ENCODE data around the gene CAPN15.

Gene CAPN15

DNA sequence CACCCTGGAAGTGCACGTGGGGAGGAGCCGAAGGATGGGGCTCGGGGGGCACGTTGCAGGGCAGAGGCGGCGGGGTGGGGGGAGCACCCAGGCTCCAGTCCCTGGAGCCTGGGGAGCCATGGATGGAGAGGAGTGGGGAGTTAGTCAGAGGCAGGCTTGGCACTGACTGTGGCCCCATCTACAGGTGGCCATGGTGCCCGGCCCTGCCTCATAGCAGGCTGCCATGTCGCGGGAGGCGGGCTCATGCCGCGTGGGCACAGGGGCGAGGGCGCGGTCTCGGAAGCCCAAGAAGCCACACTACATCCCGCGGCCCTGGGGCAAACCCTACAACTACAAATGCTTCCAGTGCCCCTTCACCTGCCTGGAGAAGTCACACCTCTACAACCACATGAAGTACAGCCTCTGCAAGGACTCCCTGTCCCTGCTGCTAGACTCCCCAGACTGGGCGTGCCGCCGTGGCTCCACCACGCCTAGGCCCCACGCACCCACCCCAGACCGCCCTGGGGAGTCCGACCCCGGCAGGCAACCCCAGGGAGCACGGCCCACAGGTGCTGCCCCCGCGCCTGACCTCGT is 35.6 kb downstream of the CAPN15 start:
- DNase-seq: no peak

DNA sequence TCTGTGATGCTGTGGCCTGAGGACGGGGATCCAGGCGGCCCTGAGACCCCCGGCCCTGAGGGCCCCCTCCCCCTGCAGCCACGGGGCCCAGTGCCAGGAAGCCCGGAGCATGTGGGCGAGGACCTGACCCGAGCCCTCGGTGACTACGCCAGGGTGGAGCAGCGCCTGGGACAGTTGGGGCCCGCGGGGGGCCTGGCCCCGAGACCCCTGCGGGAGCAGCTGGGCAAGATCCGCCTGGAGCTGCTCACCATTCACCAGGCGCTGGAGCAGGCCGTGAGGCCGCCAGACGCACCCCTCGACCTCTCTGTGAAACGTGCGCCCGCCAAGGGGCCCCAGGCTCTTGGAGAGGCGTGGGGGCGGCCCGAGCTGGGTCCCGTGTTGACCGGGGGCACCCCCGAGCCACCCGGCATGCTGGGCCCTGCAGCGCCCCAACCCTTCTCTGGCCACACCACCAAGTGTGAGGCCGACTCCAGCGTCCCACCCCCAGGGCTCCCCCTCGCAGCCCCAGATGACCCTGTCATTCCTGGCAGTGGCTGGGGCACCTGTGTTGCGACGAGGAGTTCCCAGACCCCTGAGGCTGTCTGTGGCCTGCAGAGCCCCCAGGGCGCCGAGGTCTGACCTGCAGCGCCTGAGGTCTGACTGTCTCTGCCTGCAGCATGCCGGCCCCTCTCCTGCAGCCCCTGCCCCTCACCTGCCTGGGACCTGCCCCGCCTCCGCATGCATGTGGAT is 37.3 kb downstream of the CAPN15 start:
- no peak for DNase-seq

DNA sequence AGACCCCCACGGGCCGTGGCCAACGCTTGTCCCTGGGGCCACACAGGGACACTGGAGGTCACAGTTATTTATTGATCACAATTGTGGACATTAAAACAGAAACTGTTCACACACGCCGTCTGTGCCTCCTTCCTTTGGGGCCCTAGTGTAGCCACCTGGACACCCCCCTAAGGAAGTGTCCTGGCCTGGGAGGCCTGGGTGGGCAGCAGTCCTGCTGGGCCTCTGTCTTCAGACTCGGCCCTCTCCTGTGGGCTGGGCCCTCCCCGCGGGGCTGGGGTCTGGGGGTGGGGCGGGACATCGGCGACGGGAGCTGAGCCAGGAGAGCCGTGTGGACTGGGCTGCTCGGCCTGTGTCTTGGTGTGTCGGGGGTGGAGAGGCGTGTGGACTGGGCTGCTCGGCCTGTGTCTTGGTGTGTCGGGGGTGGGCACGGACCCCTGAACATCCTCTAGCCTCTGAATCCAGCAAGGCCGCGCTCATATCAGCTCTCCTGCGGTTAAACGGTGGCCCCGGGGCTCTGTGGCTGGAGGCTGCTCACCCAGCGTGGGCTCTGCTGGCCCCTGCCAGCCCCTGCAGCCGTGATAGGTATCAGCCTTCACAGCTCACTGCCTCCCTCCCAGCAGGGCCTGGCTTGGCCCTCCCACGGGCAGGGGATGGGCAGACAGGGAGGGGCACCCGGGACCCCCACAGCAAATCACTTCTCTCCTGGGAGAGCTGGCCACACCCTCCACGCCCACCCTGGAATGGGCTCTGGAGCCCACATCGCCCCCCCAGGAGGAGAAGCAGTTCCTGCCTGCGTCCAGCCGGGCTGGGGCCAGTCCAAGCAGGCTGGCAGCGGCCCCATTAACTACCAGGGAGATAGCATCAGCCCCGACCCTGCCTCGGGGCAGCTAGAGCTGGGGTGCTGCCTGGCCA is 38.2 kb downstream of the CAPN15 start:
- DNase-seq: no peak

DNA sequence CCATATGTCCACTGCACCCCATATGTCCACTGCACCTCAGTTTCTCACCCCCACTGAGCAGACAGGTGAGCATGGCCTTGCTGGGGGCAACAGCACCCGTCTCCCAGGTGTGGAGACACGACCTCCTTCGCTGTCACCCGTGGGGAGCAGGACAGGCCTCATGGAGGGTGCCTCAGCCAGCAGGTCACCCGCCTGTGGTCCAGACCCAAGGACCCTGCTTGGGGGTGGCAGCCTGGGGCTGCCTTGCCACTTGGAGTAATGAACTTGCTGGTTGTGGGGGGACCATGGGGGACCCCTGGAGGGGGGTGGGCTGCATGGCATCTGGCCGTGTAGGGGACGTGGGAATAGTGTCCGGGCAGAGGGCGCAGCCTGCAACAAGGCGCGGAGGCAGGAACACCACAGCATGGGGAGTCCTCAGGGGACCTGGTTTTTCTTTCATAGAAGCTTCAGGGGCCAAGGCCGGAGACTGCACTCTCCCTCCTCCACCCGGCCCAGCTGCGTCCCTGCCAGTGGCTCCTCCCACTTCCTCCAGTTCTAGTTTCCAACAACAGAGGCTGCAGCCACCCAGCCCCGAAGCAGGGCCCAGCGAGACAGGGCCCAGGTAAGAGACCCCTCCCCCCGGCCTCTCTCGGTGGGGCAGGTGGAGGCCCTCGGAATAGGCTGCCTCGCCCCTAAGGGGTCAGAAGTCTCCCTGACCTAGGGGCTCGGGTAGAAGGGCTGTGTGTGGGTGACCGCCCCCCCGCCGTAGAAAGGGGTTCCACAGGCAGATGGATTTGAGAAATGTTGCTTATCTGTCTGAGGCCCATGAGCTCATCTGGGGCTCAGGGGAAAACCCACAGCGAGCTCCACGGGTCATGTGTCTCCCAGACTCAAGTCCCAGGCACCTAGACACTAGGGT is 39.2 kb downstream of the CAPN15 start, which contains the start of gene NHLRC4:
Gene NHLRC4 (plus strand): TSS at position 531 of the 898 bp plus-strand sequence. CDS start 1,043 bp downstream, outside the sequence.
- no peak for DNase-seq

DNA sequence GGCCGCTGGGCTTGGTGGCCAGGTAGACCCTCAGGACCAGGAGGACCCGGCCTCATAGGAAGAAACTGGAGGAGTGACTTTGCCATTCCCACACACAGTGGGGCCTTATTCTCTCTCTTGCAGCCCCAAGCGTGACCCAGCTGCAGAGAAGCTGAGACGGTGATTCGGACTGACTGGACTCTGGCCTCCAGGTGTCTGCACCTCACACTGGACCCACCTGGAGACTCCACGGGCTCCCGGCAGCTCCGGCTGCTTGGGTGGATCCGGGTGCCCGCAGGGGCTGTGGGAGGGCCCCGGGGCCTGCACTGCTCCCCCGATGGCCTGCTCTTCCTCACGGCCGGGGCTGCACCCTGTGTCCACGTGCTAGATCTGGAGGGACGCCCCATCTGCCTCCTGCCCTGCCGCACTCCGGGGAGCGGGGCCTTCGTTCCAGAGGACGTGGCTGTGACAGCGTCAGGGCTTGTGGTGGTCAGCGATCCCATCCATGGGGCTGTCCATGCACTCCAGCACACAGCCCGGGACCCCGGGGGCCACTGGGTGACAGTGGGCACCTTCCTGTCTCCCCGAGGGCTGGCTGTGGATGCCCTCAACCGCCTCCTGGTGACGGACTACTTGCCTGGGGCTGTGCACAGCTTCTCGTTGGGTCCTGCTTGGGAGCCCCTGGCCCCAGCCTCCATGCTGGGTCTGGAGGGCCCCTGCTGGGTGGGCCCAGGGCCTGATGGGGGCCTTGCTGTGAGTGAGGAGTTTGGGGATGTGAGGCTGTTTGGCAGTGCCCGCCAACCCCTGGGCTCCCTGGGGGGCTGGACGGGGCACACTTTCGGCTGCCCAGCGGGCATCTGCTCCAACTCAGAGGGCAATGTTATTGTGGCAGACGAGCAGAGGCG is 40.1 kb downstream of the CAPN15 start:
- no peak for DNase-seq

DNA sequence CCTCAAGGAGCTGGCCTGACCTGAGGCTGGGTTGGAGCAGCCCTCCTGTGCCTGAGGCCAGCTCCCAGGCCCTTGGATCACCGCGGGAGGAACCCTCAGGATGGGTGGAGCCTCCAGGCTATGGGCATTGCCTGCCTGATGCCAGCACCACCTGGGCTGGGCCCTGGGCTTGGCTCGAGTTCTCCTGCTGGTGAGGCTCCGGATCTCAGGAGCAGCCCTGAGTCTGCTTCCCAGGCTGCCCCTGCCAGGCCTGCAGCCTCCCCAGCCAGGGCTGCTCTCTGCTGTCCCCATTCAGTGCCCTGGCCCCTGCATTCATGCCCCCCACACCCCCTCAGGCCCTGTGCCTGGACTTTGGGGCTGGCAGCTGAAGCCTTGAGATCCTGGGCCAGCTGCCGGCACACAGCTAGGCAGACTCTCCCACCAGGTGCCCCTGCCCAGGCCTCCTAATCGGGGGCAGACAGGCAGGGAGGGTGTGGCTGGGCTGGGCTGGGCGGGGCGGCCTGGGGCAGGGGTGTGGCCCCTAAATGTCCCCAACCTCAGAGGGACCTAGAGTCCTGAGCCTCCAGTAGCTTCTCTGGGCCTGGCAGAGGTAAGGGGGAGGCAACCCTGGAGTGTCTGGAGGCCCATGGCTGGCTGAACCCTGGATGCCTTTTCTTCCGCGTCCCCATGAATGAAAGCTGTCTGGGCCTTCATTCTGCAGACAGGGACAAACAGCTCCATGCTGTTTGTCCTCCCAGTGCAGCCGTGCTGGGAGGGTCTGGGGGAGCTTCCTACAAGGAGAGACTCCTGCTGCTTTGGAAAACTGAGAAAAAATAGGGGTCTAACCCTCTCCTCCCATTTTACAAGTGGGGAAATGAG is 41.1 kb downstream of the CAPN15 start:
- DNase-seq: no peak

DNA sequence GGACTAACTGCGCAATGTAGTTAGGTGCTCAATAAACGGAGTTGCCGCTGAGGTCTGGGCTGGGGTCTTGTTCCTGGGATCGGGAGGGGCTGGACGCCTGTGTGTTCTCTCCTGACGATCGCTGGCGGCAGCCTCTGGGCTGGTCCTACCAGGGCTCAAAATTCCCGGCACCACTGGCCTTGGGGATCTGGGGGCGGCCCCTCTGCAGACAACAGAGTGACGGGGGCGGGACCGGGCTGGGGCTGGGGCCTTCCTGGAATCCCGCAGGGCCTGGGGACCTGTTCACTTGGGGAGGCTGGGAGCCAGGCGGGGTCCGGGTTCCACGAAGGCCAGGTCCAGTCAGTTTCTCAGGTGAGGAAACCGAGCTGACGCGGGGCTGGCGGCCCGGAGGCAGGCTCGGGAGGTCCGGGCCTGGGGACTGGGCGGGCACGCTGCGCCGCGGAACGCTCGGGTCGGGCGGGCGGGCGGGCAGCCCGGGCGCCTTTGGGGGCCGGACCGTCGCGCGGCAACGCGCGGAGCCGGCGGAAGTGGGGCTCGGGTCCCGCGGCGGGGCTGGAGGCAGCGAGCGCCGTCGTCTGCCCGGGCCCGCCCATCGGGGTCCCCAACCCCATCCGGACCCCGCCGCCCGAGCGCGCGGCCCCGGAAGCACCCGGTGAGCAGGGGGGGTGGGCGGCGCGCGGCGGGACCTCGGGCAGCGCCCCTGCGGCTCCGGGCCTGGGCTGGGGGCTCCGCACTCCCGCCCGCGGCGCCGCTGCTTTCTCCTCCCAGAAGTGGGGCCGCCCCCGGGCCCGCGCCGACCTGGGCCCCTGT is 42.1 kb downstream of the CAPN15 start, which contains the start of gene PIGQ:
Gene PIGQ (plus strand): TSS at position 524 of the 810 bp plus-strand sequence. CDS start 4,107 bp downstream, outside the sequence.
- DNase-seq: peak; percentile 20

DNA sequence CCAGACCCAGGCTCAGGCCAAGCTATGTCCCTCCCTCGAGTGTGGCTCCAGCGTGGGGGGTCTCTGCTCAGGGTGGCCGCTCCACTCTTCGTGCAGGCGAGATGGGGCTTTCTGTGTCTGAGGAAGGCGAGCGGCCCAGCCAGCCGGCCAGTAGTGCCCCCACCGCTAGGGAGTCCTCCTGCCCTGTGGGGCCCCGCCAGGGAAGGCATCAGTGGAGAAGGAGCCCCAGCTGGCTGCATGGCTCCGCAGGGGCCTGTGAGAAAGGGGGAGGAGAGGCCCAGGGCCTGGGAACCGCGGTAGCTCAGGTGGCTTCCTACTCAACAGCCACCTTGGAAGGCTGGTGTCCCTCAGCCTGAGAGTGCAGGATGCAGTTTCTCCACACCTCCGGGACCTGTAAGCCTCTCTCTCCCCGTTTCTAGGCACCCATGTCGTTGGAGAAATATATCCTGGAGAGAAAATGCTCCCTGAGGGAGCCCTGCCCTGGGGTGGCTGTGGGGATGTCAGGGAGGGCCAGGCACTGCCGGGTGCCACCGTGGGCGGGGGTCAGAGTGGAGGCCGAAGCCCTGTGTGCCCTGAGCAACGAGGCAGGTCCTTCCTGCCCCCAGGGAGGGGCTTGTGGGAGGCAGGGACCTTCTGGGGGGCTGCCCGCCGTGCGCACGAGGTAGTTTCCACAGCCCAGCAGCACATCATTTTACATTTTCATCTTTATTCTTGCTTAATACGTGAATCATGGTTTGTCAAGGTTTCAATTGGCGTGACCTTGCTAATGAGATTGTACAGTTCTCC is 45.5 kb downstream of the CAPN15 start:
- no peak for DNase-seq

DNA sequence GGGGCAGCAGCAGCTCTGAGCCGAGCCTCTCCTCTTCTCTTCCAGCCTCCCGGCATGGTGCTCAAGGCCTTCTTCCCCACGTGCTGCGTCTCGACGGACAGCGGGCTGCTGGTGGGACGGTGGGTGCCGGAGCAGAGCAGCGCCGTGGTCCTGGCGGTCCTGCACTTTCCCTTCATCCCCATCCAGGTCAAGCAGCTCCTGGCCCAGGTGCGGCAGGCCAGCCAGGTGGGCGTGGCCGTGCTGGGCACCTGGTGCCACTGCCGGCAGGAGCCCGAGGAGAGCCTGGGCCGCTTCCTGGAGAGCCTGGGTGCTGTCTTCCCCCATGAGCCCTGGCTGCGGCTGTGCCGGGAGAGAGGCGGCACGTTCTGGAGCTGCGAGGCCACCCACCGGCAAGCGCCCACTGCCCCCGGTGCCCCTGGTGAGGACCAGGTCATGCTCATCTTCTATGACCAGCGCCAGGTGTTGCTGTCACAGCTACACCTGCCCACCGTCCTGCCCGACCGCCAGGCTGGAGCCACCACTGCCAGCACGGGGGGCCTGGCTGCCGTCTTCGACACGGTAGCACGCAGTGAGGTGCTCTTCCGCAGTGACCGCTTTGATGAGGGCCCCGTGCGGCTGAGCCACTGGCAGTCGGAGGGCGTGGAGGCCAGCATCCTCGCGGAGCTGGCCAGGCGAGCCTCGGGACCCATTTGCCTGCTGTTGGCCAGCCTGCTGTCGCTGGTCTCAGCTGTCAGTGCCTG is 46.7 kb downstream of the CAPN15 start:
- no peak for DNase-seq

DNA sequence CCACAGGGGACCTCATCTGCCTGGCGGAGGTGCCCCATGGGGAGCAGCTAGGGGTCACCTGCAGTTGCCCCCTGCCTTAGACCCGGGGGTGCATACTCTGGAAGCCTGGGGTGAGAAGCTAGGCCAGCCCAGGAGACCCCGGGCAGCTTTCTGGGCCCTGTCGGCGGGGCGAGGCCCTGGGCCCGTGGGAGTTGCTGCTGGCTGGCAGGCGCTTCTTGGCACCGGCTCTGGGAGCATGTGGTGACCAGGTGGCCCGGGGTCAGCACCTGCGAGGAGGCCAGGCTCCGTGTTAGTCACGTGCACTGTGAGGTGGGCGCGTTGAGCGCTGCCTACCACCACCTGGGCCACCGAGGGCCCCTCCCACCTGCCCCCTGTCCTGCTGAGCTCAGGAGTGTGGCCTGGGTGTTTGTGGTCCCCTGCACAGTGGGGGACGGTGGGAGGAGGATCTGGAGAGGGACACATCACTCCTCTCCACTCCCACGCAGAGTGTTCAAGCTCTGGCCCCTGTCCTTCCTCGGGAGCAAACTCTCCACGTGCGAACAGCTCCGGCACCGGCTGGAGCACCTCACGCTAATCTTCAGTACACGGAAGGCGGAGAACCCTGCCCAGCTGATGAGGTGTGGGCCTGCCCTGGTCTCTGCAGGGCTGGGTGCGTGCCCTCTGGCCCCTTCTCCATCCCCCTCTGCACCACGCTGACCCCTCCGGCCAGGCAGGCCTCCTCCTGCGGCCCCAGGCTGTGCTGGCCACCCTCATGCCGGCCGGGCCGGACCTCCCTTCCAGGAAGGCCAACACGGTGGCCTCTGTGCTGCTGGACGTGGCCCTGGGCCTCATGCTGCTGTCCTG is 48.1 kb downstream of the CAPN15 start:
- DNase-seq: no peak

DNA sequence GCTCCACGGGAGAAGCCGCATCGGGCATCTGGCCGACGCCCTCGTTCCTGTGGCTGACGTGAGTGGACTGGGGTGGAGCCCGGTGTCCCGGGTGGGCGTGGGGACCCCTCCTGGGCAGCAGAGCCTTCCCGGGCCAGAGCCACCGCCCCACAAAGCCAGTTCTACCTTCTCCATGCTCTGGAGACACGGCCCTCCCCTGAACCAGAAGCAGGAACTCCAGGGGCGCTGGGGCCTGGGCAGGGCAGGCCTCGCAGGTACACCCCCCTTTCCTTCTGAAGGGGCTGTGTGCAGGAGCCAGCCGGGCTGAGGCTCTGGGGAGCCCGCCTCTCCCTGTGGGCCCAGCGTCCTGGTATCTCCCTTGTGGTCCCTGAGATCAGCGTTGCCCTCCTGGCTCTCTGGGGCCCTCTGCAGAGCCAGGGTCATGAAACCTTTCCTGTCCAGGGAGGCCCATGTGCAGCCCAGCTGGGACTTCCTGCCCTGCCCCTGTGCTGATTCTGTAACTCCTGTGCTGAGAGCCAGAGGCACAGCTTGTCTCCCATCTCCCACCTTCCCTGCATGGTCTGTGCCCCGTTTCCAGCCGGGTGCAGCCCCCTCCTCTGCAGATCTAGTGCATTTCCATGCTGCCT is 48.8 kb downstream of the CAPN15 start:
- DNase-seq: no peak

DNA sequence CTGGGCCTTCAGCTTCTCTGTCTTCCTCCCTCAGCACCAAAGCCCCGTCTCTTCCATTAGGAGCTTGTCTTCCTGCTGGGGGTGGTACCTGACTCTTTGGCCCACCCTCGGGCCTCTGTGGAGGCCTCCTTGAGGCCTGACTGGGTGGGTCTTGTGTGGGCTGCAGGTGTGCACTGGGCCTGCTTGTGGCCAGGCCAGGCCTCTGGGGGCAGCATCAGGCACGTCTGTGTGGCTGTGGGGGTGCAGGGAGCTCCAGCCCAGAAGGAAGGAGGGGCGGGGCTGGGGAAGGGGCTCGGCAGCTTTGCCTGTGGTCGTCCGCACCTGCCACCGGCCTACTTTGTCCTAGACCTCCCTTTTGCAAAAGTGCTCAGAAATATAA is 49.3 kb downstream of the CAPN15 start:
- no peak for DNase-seq

DNA sequence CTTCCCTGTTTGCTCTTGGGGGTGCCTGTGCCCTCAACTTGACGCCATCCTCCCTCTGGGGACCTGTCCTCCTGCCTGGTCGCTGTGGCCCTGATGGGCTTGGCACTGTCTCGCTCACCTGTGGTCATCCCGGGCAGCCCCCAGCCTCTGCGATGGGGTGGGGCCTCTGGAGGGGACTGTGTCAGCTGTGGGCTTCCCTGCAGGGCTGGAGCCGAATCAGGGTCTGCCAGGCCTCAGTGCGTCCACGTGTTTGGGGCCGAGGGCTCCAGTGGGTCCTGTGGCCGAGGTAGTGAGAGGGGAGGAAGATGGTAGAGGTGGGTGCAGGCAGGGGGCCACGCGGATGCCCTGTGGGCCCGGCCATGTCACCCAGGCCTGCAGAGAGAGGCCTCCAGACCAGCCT is 50.3 kb downstream of the CAPN15 start:
- no peak for DNase-seq

DNA sequence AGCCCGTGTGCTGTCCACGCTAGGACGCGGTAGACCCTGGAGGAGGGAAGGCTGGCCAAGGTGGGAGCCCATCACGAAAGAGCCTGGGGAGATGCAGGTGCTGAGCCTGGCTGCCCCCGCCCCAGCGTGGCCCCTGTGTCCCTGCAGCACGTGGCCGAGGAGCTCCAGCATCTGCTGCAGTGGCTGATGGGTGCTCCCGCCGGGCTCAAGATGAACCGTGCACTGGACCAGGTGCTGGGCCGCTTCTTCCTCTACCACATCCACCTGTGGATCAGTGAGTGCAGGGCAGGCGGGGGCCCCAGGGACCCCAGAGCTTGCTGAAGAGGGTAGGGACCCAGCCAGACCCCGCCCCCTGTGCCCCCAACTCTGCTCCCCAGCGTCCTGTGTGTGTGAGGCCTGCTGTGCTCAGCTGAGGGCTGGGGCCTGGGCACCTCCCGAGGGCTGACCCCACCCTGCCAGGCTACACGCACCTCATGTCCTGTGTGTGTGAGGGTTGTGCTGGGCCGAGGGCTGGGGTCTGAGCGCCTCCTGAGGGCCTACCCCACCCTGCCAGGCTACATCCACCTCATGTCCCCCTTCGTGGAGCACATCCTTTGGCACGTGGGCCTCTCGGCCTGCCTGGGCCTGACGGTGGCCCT is 50.8 kb downstream of the CAPN15 start:
- DNase-seq: no peak

DNA sequence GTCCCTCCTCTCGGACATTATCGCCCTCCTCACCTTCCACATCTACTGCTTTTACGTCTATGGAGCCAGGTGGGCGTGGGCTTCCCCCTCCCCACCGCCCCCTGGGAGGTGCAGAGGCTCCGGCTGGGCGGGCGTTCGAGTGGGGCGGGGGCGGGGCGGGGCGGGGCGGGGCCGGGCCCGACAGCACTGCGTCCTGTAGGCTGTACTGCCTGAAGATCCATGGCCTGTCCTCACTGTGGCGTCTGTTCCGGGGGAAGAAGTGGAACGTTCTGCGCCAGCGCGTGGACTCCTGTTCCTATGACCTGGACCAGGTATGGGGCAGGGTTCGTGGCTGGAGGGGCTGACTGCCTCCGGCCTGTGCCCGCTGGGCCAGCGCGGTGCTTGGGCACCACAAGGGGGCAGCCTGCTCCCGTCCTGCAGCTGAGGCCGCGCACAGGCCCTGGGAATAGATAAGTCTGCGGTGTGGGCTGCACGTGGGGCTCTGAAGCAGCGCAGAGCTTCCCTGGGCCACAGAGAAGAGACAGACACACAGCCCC is 51.4 kb downstream of the CAPN15 start:
- DNase-seq: no peak
